HEK293 (cell line): ENCODE results near the gene GUF1.

Experiments used
- KLF7 ChIP-seq: fragments of 450-650 bp; formaldehyde crosslinking; IDR thresholded peaks from 2 replicates; pipeline ENCODE4 v1.5.1; 2016; ENCODE audit warnings: missing biosample characterization, missing genetic modification characterization, borderline replicate concordance
- ZBTB21 ChIP-seq: fragments of 450-650 bp; formaldehyde crosslinking; IDR thresholded peaks from 2 replicates; pipeline ENCODE4 v1.5.1; 2017; ENCODE audit warnings: missing biosample characterization, missing genetic modification characterization
- ZNF274 ChIP-seq, 2 experiments: fragments of 200-500 bp in 1 of 2; fragments of 450-650 bp in 1 of 2; sonication (Bioruptor generic) in 1 of 2; formaldehyde crosslinking in 1 of 2; IDR thresholded peaks; 2 replicates each; pipeline versions ENCODE4 v1.5.1 to v1.6.1; 2014 to 2016; ENCODE audit warnings: borderline replicate concordance in 1 of 2, inconsistent platforms in 1 of 2, low read length in 1 of 2, missing biosample characterization in 1 of 2, missing genetic modification characterization in 1 of 2
- ZNF621 ChIP-seq: fragments of 450-650 bp; formaldehyde crosslinking; IDR thresholded peaks from 2 replicates; pipeline ENCODE4 v1.5.1; 2017; ENCODE audit warnings: missing biosample characterization, missing genetic modification characterization
- TF ChIP-seq, protein P1 (sequence below): fragments of 450-650 bp; formaldehyde crosslinking; IDR thresholded peaks from 2 replicates; pipeline ENCODE4 v1.5.1; 2016; ENCODE audit warnings: missing biosample characterization, missing genetic modification characterization
- TF ChIP-seq, protein P2 (sequence below): sonication (generic); formaldehyde crosslinking; IDR thresholded peaks from 2 replicates; pipeline ENCODE4 v1.8.1; 2022; ENCODE audit warnings: mild to moderate bottlenecking, moderate library complexity, missing genetic modification reagents
- TF ChIP-seq, protein P3 (sequence below): fragments of 450-650 bp; formaldehyde crosslinking; IDR thresholded peaks from 2 replicates; pipeline ENCODE4 v1.5.1; 2016; ENCODE audit warnings: missing biosample characterization, missing genetic modification characterization

DNA sequence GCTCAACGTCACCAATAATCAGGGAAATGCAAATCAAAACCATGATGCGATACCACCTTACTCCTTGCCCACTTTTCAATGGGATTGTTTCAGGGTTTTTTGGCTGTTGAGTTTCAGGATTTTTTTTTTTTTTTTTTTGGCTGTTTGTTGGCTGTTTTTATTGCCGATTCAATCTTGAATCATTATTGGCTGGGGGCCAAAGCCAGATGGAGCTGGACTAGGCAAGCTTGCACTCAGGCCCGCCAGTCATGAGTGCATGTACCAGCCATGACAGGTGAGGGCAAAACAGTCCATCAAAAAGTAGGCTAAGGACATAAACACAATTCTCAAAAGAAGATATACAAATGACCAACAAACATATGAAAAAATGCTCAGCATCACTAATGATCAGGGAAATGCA is 40.1 kb upstream of the GUF1 start:
- TF ChIP-seq ZNF274 (IDR thresholded peaks at IDR 0.05; ENCODE audit: low read length), result no peak
- TF ChIP-seq ZNF274 (tag by site-specific recombination; IDR thresholded peaks at IDR 0.05; ENCODE audit: borderline replicate concordance), result no peak
- no peak for TF ChIP-seq ZNF621
- no peak for TF ChIP-seq ZBTB21 (tag by site-specific recombination)
- TF ChIP-seq, protein P1, sequence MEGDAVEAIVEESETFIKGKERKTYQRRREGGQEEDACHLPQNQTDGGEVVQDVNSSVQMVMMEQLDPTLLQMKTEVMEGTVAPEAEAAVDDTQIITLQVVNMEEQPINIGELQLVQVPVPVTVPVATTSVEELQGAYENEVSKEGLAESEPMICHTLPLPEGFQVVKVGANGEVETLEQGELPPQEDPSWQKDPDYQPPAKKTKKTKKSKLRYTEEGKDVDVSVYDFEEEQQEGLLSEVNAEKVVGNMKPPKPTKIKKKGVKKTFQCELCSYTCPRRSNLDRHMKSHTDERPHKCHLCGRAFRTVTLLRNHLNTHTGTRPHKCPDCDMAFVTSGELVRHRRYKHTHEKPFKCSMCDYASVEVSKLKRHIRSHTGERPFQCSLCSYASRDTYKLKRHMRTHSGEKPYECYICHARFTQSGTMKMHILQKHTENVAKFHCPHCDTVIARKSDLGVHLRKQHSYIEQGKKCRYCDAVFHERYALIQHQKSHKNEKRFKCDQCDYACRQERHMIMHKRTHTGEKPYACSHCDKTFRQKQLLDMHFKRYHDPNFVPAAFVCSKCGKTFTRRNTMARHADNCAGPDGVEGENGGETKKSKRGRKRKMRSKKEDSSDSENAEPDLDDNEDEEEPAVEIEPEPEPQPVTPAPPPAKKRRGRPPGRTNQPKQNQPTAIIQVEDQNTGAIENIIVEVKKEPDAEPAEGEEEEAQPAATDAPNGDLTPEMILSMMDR (tag by site-specific recombination), result no peak
- TF ChIP-seq, protein P2, sequence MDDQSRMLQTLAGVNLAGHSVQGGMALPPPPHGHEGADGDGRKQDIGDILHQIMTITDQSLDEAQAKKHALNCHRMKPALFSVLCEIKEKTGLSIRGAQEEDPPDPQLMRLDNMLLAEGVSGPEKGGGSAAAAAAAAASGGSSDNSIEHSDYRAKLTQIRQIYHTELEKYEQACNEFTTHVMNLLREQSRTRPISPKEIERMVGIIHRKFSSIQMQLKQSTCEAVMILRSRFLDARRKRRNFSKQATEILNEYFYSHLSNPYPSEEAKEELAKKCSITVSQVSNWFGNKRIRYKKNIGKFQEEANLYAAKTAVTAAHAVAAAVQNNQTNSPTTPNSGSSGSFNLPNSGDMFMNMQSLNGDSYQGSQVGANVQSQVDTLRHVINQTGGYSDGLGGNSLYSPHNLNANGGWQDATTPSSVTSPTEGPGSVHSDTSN (CRISPR knock-in tag), result no peak
- no peak for TF ChIP-seq KLF7 (tag by site-specific recombination)
- TF ChIP-seq, protein P3, sequence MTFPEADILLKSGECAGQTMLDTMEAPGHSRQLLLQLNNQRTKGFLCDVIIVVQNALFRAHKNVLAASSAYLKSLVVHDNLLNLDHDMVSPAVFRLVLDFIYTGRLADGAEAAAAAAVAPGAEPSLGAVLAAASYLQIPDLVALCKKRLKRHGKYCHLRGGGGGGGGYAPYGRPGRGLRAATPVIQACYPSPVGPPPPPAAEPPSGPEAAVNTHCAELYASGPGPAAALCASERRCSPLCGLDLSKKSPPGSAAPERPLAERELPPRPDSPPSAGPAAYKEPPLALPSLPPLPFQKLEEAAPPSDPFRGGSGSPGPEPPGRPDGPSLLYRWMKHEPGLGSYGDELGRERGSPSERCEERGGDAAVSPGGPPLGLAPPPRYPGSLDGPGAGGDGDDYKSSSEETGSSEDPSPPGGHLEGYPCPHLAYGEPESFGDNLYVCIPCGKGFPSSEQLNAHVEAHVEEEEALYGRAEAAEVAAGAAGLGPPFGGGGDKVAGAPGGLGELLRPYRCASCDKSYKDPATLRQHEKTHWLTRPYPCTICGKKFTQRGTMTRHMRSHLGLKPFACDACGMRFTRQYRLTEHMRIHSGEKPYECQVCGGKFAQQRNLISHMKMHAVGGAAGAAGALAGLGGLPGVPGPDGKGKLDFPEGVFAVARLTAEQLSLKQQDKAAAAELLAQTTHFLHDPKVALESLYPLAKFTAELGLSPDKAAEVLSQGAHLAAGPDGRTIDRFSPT (tag by site-specific recombination), result no peak
